HEK293T (cell line): Measurements from ENCODE around the gene TSPAN18.

Experiments
- CTCF ChIA-PET: fragments of 350-600 bp; formaldehyde crosslinking; extraction: SDS; loops from one replicate; lab custom pipeline; 2021; ENCODE audit warnings: antibody characterized with exemption, inconsistent platforms; lab: Yijun Ruan, JAX
- POLR2A ChIA-PET: fragments of 350-600 bp; formaldehyde crosslinking; extraction: SDS; loops from one replicate; lab custom pipeline; 2020; ENCODE audit warnings: antibody characterized with exemption, inconsistent platforms; lab: Yijun Ruan, JAX
- DNase-seq: peaks from one replicate; pipeline ENCODE4 v3.0.0; 2012; ENCODE audit warnings: mixed read lengths; ENCODE audit errors: extremely low spot score
- ARNT ChIP-seq: fragments of 450-650 bp; IDR thresholded peaks from 2 replicates; pipeline ENCODE4 v1.6.1; 2017; ENCODE audit warnings: mild to moderate bottlenecking
- BHLHE40 ChIP-seq: fragments of 450-650 bp; IDR thresholded peaks from 2 replicates; pipeline ENCODE4 v1.6.1; 2016; ENCODE audit warnings: mild to moderate bottlenecking, moderate library complexity, borderline replicate concordance
- CTBP1 ChIP-seq: fragments of 450-650 bp; IDR thresholded peaks from 2 replicates; pipeline ENCODE4 v1.6.1; 2016; ENCODE audit warnings: borderline replicate concordance
- FOXA1 ChIP-seq: fragments of 450-650 bp; IDR thresholded peaks from 2 replicates; pipeline ENCODE4 v1.6.1; 2016; ENCODE audit warnings: mild to moderate bottlenecking
- FOXK2 ChIP-seq: fragments of 450-650 bp; IDR thresholded peaks from 2 replicates; pipeline ENCODE4 v1.6.1; 2016; ENCODE audit warnings: mild to moderate bottlenecking
- FOXM1 ChIP-seq: fragments of 450-650 bp; IDR thresholded peaks from 2 replicates; pipeline ENCODE4 v1.6.1; 2017; ENCODE audit warnings: mild to moderate bottlenecking, borderline replicate concordance
- HDGF ChIP-seq: fragments of 450-650 bp; IDR thresholded peaks from 2 replicates; pipeline ENCODE4 v1.6.1; 2017; ENCODE audit warnings: antibody characterized with exemption, borderline replicate concordance
- L3MBTL2 ChIP-seq: fragments of 450-650 bp; conservative IDR thresholded peaks from 2 replicates; pipeline ENCODE4 v1.6.1; 2016; ENCODE audit warnings: mild to moderate bottlenecking
- LEF1 ChIP-seq: fragments of 450-650 bp; IDR thresholded peaks from 2 replicates; pipeline ENCODE4 v1.6.1; 2017; ENCODE audit warnings: mild to moderate bottlenecking, borderline replicate concordance
- NFRKB ChIP-seq: fragments of 450-650 bp; IDR thresholded peaks from 2 replicates; pipeline ENCODE4 v1.6.1; 2016; ENCODE audit warnings: mild to moderate bottlenecking, moderate library complexity
- SP1 ChIP-seq: fragments of 450-650 bp; IDR thresholded peaks from 2 replicates; pipeline ENCODE4 v1.6.1; 2017
- SUZ12 ChIP-seq: fragments of 450-650 bp; IDR thresholded peaks from 2 replicates; pipeline ENCODE4 v1.6.1; 2016; ENCODE audit warnings: mild to moderate bottlenecking
- TARDBP ChIP-seq: fragments of 450-650 bp; IDR thresholded peaks from 2 replicates; pipeline ENCODE4 v1.6.1; 2016
- ZNF384 ChIP-seq: fragments of 450-650 bp; IDR thresholded peaks from 2 replicates; pipeline ENCODE4 v1.6.1; 2016
- TF ChIP-seq, protein P1 (sequence below): fragments of 450-650 bp; IDR thresholded peaks from 2 replicates; pipeline ENCODE4 v1.6.1; 2016

Gene TSPAN18

GRCh38 chr11:44980533-44981427 lies 254.0 kb downstream of the TSPAN18 start:
- no peak for TF ChIP-seq BHLHE40
- TF ChIP-seq TARDBP, result no peak
- TF ChIP-seq FOXA1, result no peak
- TF ChIP-seq, protein P1, sequence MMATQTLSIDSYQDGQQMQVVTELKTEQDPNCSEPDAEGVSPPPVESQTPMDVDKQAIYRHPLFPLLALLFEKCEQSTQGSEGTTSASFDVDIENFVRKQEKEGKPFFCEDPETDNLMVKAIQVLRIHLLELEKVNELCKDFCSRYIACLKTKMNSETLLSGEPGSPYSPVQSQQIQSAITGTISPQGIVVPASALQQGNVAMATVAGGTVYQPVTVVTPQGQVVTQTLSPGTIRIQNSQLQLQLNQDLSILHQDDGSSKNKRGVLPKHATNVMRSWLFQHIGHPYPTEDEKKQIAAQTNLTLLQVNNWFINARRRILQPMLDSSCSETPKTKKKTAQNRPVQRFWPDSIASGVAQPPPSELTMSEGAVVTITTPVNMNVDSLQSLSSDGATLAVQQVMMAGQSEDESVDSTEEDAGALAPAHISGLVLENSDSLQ, result no peak
- TF ChIP-seq ZNF384, result no peak
- no peak for TF ChIP-seq FOXK2
- no peak for TF ChIP-seq L3MBTL2
- TF ChIP-seq SP1, result no peak
- TF ChIP-seq LEF1, result no peak
- TF ChIP-seq HDGF, result no peak
- no peak for TF ChIP-seq NFRKB
- no peak for TF ChIP-seq FOXM1
- TF ChIP-seq CTBP1, result no peak
- TF ChIP-seq ARNT, result no peak
- no peak for TF ChIP-seq SUZ12
- DNase-seq, result no peak
- POLR2A ChIA-PET, result no interaction called here
- CTCF ChIA-PET, result interaction anchor here (0.6 kb wide), 1 partner anchor 99 kb away, joined by 3 read pairs; no protein-coding TSS in a partner anchor
